Right atrium auricular region (tissue), 2 donors: Measurements from ENCODE around the gene L3MBTL2. TPM values are rescaled to one million over a fixed set of nuclear protein-coding genes. Genes with fewer than 3 reads are reported as not detected.

Source experiments
- DNase-seq: peaks from one replicate; pipeline ENCODE4 v3.0.0-alpha.2; 2019; ENCODE audit warnings: low spot score
- H3K27ac ChIP-seq, 2 donors: fragments of 200-600 bp; sonication (generic); 1 replicate in 1 of 2; 2 replicates in 1 of 2; pipeline ENCODE4 v1.5.1; 2016 to 2019
- H3K27me3 ChIP-seq, 2 donors: fragments of 200-600 bp; sonication (generic); one replicate each; pipeline versions ENCODE4 v1.5.1 to v1.6.0; 2017 to 2019
- H3K36me3 ChIP-seq: fragments of 200-600 bp; sonication (generic); one replicate; pipeline ENCODE4 v1.5.1; 2016
- H3K4me1 ChIP-seq, 2 donors: fragments of 200-600 bp; sonication (generic); one replicate each; pipeline versions ENCODE4 v1.5.1 to v1.6.0; 2017 to 2019
- H3K4me3 ChIP-seq, 2 donors: fragments of 200-600 bp; sonication (generic); 1 replicate in 1 of 2; 2 replicates in 1 of 2; pipeline ENCODE4 v1.5.1; 2017 to 2019; ENCODE audit warnings: mild to moderate bottlenecking in 1 of 2, moderate library complexity in 1 of 2
- H3K9me3 ChIP-seq, 2 donors: fragments of 200-600 bp; sonication (generic); one replicate each; pipeline ENCODE4 v1.5.1; 2019
- total RNA-seq, 2 donors: library from RNA; depleted of rRNA; stranded (reverse); fragments of >200 nt; gene quantifications; one replicate each; pipeline ENCODE4 v1.1.0, GENCODE V29; 2016
- TF ChIP-seq, protein P1 (sequence below), 2 donors: fragments of 200-600 bp; sonication (generic); IDR thresholded peaks; one replicate each; pipeline ENCODE4 v1.5.1; 2019; ENCODE audit warnings: antibody characterized with exemption in 2 of 2

The L3MBTL2 gene
- total RNA-seq, 2 donors from 2014 or later = 9.0 to 14.6 TPM

DNA sequence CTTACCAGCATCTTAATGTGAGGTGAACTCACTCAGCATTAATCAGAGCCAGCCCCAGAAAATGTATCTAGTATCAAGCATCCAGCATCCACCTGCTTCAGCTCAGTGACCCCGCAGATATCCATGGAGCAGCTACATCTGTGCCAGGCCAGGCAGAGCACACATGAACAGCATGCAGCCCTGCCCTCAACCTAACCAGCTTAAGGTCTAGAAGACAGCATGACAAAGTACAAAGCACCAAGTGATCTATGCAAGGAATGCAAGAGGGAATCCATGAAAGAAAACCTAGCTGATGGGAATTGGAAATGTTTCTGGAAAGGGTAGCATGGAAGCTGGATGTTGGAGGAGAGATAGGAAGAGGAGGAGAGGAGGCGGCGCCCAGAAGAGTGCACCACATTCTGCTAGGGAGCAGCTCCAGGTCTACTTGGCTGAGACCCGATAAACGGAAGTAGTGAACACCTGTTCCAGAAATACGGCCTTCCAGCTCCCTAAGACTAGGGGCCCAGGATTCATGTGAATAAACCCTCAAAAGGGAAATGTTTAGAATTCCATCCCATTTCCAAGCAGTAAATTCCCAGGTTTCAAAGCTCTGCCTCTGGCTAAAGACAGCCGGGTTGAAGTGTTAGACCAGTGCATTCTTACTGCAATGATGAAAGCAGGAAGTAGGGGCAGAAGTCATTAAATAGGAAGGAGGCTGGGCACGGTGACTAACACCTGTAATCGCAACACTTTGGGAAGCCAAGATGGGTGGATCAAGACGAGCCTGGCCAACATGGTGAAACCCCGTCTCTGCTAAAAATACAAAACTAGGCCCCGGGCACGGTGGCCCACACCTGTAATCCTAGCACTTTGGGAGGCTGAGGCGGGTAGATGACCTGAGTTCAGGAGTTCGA lies 23.5 kb upstream of the L3MBTL2 start:
- Histone ChIP-seq H3K36me3 (peaks cover 25% of the 10 kb centered on the region), H3K9me3 (no peaks in the 10 kb centered on the region), H3K27me3 (no peaks in the 10 kb centered on the region), H3K4me1 (peaks cover 0 to 7% of the 10 kb centered on the region in 2 donors), H3K27ac (no peak overlapping the region), H3K4me3 (no peak overlapping the region)
- DNase-seq = no peak
- TF ChIP-seq, protein P1, sequence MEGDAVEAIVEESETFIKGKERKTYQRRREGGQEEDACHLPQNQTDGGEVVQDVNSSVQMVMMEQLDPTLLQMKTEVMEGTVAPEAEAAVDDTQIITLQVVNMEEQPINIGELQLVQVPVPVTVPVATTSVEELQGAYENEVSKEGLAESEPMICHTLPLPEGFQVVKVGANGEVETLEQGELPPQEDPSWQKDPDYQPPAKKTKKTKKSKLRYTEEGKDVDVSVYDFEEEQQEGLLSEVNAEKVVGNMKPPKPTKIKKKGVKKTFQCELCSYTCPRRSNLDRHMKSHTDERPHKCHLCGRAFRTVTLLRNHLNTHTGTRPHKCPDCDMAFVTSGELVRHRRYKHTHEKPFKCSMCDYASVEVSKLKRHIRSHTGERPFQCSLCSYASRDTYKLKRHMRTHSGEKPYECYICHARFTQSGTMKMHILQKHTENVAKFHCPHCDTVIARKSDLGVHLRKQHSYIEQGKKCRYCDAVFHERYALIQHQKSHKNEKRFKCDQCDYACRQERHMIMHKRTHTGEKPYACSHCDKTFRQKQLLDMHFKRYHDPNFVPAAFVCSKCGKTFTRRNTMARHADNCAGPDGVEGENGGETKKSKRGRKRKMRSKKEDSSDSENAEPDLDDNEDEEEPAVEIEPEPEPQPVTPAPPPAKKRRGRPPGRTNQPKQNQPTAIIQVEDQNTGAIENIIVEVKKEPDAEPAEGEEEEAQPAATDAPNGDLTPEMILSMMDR (IDR thresholded peaks at IDR 0.05) = no peak

DNA sequence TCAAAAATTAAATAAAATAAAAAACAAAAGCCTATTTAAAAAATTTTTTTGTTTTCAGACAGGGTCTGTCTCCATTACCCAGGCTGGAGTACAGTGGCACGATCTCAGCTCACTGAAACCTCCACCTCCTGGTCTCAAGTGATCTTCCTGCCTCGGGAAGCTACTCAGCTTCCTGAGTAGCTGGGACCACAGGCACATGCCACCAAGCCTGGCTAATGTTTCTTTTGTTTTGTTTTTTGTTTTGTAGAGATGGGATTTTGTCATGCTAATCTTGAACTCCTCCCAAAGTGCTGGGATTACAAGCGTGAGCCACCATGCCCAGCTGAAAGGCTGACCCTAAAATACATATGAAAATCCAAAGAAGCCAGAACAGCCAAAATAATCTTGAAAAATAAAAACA lies 20.4 kb upstream of the L3MBTL2 start:
- Histone ChIP-seq H3K27ac (no peak overlapping the region), H3K9me3 (no peaks in the 10 kb centered on the region), H3K27me3 (no peaks in the 10 kb centered on the region), H3K4me3 (no peak overlapping the region), H3K36me3 (peaks cover 7% of the 10 kb centered on the region), H3K4me1 (no peaks in the 10 kb centered on the region)
- no peak for DNase-seq
- TF ChIP-seq, protein P1 (IDR thresholded peaks at IDR 0.05) = no peak

DNA sequence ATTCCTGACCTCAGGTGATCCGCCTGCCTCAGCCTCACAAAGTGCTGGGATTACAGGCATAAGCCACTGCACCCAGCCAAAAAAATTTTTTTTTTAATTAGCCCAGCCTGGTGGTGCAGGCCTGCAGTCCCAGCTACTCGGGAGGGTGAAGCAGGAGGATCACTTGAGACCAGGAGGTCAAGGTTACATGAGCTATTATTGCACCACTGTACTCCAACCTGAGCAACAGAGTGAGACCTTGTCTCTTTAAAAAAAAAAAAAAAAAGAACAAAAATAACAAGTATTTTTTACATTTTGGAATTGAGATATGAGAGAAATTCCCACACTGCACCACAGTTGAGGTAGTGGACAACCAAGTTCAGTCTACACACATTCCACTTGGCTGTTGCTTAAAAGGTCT lies 13.6 kb upstream of the L3MBTL2 start:
- DNase-seq = no peak
- H3K4me3 ChIP-seq = no peak overlapping the region
- H3K36me3 ChIP-seq = no peaks in the 10 kb centered on the region
- TF ChIP-seq, protein P1 (IDR thresholded peaks at IDR 0.05) = no peak
- H3K4me1 ChIP-seq = no peaks in the 10 kb centered on the region
- no peaks in the 10 kb centered on the region for H3K27me3 ChIP-seq
- no peaks in the 10 kb centered on the region for H3K9me3 ChIP-seq
- no peak overlapping the region for H3K27ac ChIP-seq

DNA sequence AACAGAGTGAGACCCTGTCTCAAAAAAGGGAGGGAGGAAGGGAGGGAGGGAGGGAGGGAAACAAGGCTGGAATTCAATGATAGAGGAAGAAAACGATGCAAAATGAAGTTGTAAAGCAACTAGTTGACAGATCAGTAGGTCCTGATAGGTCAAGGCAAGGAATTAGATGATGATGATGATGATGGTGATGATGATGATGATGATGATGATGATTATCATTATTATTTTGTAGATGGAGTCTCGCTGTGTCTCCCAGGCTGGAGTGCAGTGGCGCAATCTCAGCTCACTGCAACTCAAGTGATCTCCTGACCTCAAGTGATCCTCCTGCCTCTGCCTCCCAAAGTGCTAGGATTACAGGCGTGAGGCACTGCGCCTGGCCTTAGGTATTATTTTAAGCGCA lies 11.3 kb upstream of the L3MBTL2 start:
- no peak for DNase-seq
- Histone ChIP-seq H3K27me3 (no peaks in the 10 kb centered on the region), H3K4me3 (no peak overlapping the region), H3K36me3 (no peaks in the 10 kb centered on the region), H3K4me1 (peaks cover 0 to 18% of the 10 kb centered on the region in 2 donors), H3K27ac (no peak overlapping the region), H3K9me3 (no peaks in the 10 kb centered on the region)
- TF ChIP-seq, protein P1 (IDR thresholded peaks at IDR 0.05) = no peak

DNA sequence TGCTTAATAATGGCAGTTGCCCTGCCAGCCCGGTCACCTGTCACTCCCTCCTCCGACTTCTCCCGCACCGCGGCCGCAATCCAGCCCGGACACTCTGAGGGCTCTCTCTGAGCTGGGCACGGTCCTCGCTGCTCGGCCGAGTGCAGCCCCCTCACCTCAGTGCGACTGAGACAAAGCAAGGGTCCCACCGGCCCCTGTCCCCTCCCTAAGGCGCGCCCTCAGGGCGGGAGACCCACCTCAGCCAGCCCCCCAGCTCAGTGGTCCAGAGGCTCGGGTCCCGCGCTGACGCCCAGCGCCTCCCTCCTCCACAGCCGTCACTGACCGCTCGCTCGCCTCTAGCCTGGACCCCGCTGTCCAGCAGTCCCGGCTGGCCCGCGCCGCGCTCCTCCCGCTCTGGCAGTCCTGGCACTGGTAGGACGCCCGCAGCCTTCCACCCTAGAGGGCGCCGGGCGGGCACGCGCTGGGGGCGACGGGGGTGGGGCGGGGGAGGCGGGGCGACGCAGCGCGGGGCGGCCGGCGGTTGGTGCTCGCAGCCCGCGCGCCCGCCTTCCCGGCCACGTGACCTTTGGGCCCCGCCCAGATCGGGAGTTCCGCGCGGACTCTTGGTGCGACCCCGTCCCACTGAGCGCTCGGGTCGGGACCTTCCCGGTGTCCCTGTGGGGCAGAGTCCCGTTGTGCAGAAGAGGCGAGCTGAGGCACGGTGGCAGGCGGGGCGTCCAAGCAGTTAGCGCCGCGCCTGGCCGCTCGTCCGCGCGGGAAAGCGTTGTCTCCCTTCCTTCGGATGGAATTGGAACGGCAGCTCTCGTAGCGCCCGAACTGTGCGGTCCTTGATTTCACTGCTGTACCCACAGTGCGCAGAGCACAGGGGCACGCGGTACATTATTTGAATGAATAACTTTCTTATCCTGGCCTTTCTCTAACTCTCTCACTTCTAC lies 7.8 kb upstream of the L3MBTL2 start:
- no peaks in the 10 kb centered on the region for H3K27me3 ChIP-seq
- peak; percentile 69 for DNase-seq
- H3K4me1 ChIP-seq = peaks cover 0 to 18% of the 10 kb centered on the region in 2 donors
- peak overlapping the region; percentile 61 to 83 for H3K4me3 ChIP-seq
- no peaks in the 10 kb centered on the region for H3K36me3 ChIP-seq
- no peaks in the 10 kb centered on the region for H3K9me3 ChIP-seq
- TF ChIP-seq, protein P1 (IDR thresholded peaks at IDR 0.05) = no peak
- peak overlapping the region; percentile 25 to 69 for H3K27ac ChIP-seq
